Measurements from ENCODE around the gene PKDCC.
A peak's percentile ranks its signal among the peaks of the same experiment; 100 is the strongest.
"Not testable (repeated sequence)": the region's sequence is repeated elsewhere in the genome, so short reads cannot be mapped to it uniquely, and the experiment has no call there.

PKDCC gene

GRCh38 chr2:42030829-42031228, 17.0 kb upstream of the PKDCC start:
- DNase-seq, result peak in 2 of 4 experiments; percentile 16 to 27

- DNase-seq, result peak in 1 of 4 experiments; percentile 25
Measured at GRCh38 chr2:42031281-42032223, 16.3 kb upstream of the PKDCC start.

GRCh38 chr2:42032224-42032620, 15.6 kb upstream of the PKDCC start:
- no peak for DNase-seq

GRCh38 chr2:42032745-42033144, 15.1 kb upstream of the PKDCC start:
- no peak for DNase-seq

GRCh38 chr2:42034096-42034495, 13.7 kb upstream of the PKDCC start:
- DNase-seq, result not testable (repeated sequence)

GRCh38 chr2:42035241-42035640, 12.6 kb upstream of the PKDCC start:
- DNase-seq, result no peak

- no peak for DNase-seq
Measured at GRCh38 chr2:42036413-42036812, 11.4 kb upstream of the PKDCC start.

- no peak for DNase-seq
Measured at GRCh38 chr2:42036940-42037339, 10.9 kb upstream of the PKDCC start.

GRCh38 chr2:42040643-42041278, 7.1 kb upstream of the PKDCC start:
- no peak for DNase-seq

- DNase-seq, result no peak
Measured at GRCh38 chr2:42041377-42042127, 6.3 kb upstream of the PKDCC start.

GRCh38 chr2:42042631-42043355, 5.0 kb upstream of the PKDCC start:
- DNase-seq, result no peak

- no peak for DNase-seq
Measured at GRCh38 chr2:42043789-42044394, 3.9 kb upstream of the PKDCC start.

- DNase-seq, result no peak
Measured at GRCh38 chr2:42044939-42045338, 2.9 kb upstream of the PKDCC start.

- DNase-seq, result no peak
Measured at GRCh38 chr2:42045352-42045751, 2.5 kb upstream of the PKDCC start.

- DNase-seq, result no peak
Measured at GRCh38 chr2:42045848-42046748, 1.7 kb upstream of the PKDCC start.

GRCh38 chr2:42046819-42047487, 868 bp upstream of the PKDCC start:
- DNase-seq, result no peak

- DNase-seq, result peak in 1 of 4 experiments; percentile 12
Measured at GRCh38 chr2:42048299-42049220, 739 bp downstream of the PKDCC start.

GRCh38 chr2:42049221-42050009, 1.6 kb downstream of the PKDCC start:
- DNase-seq, result no peak
